DLD1 (cell line): ENCODE data around the gene CUX1.

ENCODE experiments used
- in situ Hi-C: cut with HindIII; loops from 2 replicates; pipeline ENCODE4 v1.10.0; 2017; ENCODE audit warnings: low sequenced_read_pairs

Gene CUX1

GRCh38 chr7:102064361-102065025 lies 247.1 kb downstream of the CUX1 start:
- in situ Hi-C loops, result no loop called here

- in situ Hi-C loops, result no loop called here
Observed at GRCh38 chr7:102065226-102065625, 247.8 kb downstream of the CUX1 start.

GRCh38 chr7:102066476-102066875 lies 249.1 kb downstream of the CUX1 start:
- in situ Hi-C loops, result no loop called here

- in situ Hi-C loops, result no loop called here
Observed at GRCh38 chr7:102068846-102069245, 251.4 kb downstream of the CUX1 start.

- in situ Hi-C loops, result no loop called here
Observed at GRCh38 chr7:102069931-102070629, 252.7 kb downstream of the CUX1 start.

- in situ Hi-C loops, result no loop called here
Observed at GRCh38 chr7:102072003-102072402, 254.6 kb downstream of the CUX1 start.

- in situ Hi-C loops, result no loop called here
Observed at GRCh38 chr7:102072636-102073209, 255.3 kb downstream of the CUX1 start.

- in situ Hi-C loops, result no loop called here
Observed at GRCh38 chr7:102073931-102074880, 256.8 kb downstream of the CUX1 start.

- in situ Hi-C loops, result no loop called here
Observed at GRCh38 chr7:102075126-102075525, 257.7 kb downstream of the CUX1 start.

- in situ Hi-C loops, result no loop called here
Observed at GRCh38 chr7:102075553-102076135, 258.2 kb downstream of the CUX1 start.

- in situ Hi-C loops, result no loop called here
Observed at GRCh38 chr7:102077081-102077480, 259.7 kb downstream of the CUX1 start.

- in situ Hi-C loops, result no loop called here
Observed at GRCh38 chr7:102079140-102080018, 262.0 kb downstream of the CUX1 start.

- in situ Hi-C loops, result no loop called here
Observed at GRCh38 chr7:102080019-102080433, 262.6 kb downstream of the CUX1 start.

- in situ Hi-C loops, result no loop called here
Observed at GRCh38 chr7:102080434-102081243, 263.2 kb downstream of the CUX1 start.

- in situ Hi-C loops, result no loop called here
Observed at GRCh38 chr7:102081244-102081627, 263.8 kb downstream of the CUX1 start.

GRCh38 chr7:102082693-102083368 lies 265.4 kb downstream of the CUX1 start:
- in situ Hi-C loops, result no loop called here

GRCh38 chr7:102085218-102085772 lies 267.9 kb downstream of the CUX1 start:
- in situ Hi-C loops, result no loop called here
